IMR-90 (cell line): ENCODE measurements around the gene WAS. TPM values are rescaled to one million over a fixed set of nuclear protein-coding genes. Genes with fewer than 3 reads are reported as not detected.

Experiments used
- ATAC-seq: fragments of 200-7000 bp; cut with Tn5 transposase; 2 replicates; pipeline ENCODE4 v1.9.1; 2020; ENCODE audit warnings: low read depth, mild to moderate bottlenecking, moderate library complexity
- BruUV-seq: library from RNA; stranded (reverse); fragments of 400-500 nt; replicated peaks from 2 replicates; lab custom pipeline; 2021; lab: Mats Ljungman, UMichigan
- CTCF ChIA-PET: fragments of 300-600 bp; formaldehyde crosslinking; extraction: SDS; loops from one replicate; lab custom pipeline; 2021; ENCODE audit warnings: antibody characterized with exemption; lab: Yijun Ruan, JAX
- POLR2A ChIA-PET: fragments of 300-600 bp; sonication (Branson Sonifier 250); formaldehyde crosslinking; loops from one replicate; lab custom pipeline; 2022; ENCODE audit warnings: antibody characterized with exemption; ENCODE audit not compliant: unreplicated experiment; lab: Charles Lee
- DNase-seq: peaks from one replicate; pipeline ENCODE4 v3.0.0; 2013
- H2AFZ ChIP-seq: replicated peaks from 2 replicates; pipeline ENCODE3; 2013; ENCODE audit warnings: low read length, mild to moderate bottlenecking; ENCODE audit not compliant: poor library complexity
- H2AK5ac ChIP-seq: 2 replicates; pipeline ENCODE4 v1.6.1; 2013; ENCODE audit warnings: low read depth, low read length, inconsistent platforms
- H2AK9ac ChIP-seq: replicated peaks from 2 replicates; pipeline ENCODE3; 2013; ENCODE audit warnings: mild to moderate bottlenecking, low read depth, low read length, moderate library complexity; ENCODE audit not compliant: poor library complexity
- H2BK120ac ChIP-seq: 2 replicates; pipeline ENCODE4 v1.6.1; 2013; ENCODE audit warnings: low read depth, low read length, inconsistent platforms
- H2BK15ac ChIP-seq: 3 replicates; pipeline ENCODE4 v1.6.1; 2013; ENCODE audit warnings: low read depth, low read length, inconsistent platforms
- H2BK20ac ChIP-seq: 2 replicates; pipeline ENCODE4 v1.6.1; 2013; ENCODE audit warnings: low read depth, mild to moderate bottlenecking, inconsistent platforms, low read length, moderate library complexity
- H2BK5ac ChIP-seq: 2 replicates; pipeline ENCODE4 v1.6.1; 2013; ENCODE audit warnings: mild to moderate bottlenecking, low read depth, low read length, inconsistent platforms; ENCODE audit not compliant: poor library complexity, severe bottlenecking
- H3K14ac ChIP-seq: replicated peaks from 2 replicates; pipeline ENCODE4 v1.6.1; 2013; ENCODE audit warnings: low read depth, low read length, inconsistent platforms
- H3K18ac ChIP-seq: 2 replicates; pipeline ENCODE4 v1.6.1; 2013; ENCODE audit warnings: low read depth, low read length, control low read depth
- H3K23ac ChIP-seq: 2 replicates; pipeline ENCODE4 v1.6.1; 2013; ENCODE audit warnings: low read depth, low read length, inconsistent platforms
- H3K27ac ChIP-seq: 2 replicates; pipeline ENCODE4 v1.5.1; 2013; ENCODE audit warnings: mild to moderate bottlenecking, control low read depth, low read length; ENCODE audit not compliant: insufficient read depth
- H3K27me3 ChIP-seq: 2 replicates; pipeline ENCODE4 v1.6.1; 2013; ENCODE audit warnings: low read length; ENCODE audit not compliant: control insufficient read depth, insufficient read depth
- H3K36me3 ChIP-seq: 2 replicates; pipeline ENCODE4 v1.6.1; 2013; ENCODE audit warnings: low read length, mixed read lengths; ENCODE audit not compliant: control insufficient read depth, insufficient read depth
- H3K4ac ChIP-seq: 2 replicates; pipeline ENCODE4 v1.6.1; 2013; ENCODE audit warnings: low read depth, low read length, inconsistent platforms
- H3K4me1 ChIP-seq: 2 replicates; pipeline ENCODE4 v1.6.1; 2013; ENCODE audit warnings: low read length, mixed read lengths; ENCODE audit not compliant: control insufficient read depth, insufficient read depth
- H3K4me2 ChIP-seq: 2 replicates; pipeline ENCODE4 v1.6.1; 2013; ENCODE audit warnings: low read depth, mild to moderate bottlenecking, control low read depth, low read length, moderate library complexity
- H3K4me3 ChIP-seq: 2 replicates; pipeline ENCODE4 v1.5.1; 2013; ENCODE audit warnings: low read depth, mild to moderate bottlenecking, control low read depth, low read length, moderate library complexity; ENCODE audit not compliant: insufficient read depth
- H3K56ac ChIP-seq: 2 replicates; pipeline ENCODE4 v1.6.1; 2013; ENCODE audit warnings: low read length, inconsistent platforms; ENCODE audit not compliant: insufficient read depth; ENCODE audit errors: extremely low read depth
- H3K79me1 ChIP-seq, 2 experiments: 2 replicates each; pipeline ENCODE4 v1.6.1; 2013; ENCODE audit warnings: low read length in 2 of 2, inconsistent platforms in 1 of 2, low read depth in 1 of 2
- H3K9ac ChIP-seq: 2 replicates; pipeline ENCODE4 v1.6.1; 2013; ENCODE audit warnings: low read depth, low read length, control low read depth
- H3K9me1 ChIP-seq: 2 replicates; pipeline ENCODE4 v1.6.1; 2013; ENCODE audit warnings: low read length, inconsistent platforms; ENCODE audit not compliant: insufficient read depth
- H3K9me3 ChIP-seq: 2 replicates; pipeline ENCODE4 v1.6.1; 2013; ENCODE audit warnings: low read length; ENCODE audit not compliant: control insufficient read depth, insufficient read depth
- H4K20me1 ChIP-seq: 2 replicates; pipeline ENCODE4 v1.6.1; 2013; ENCODE audit warnings: low read length, inconsistent platforms; ENCODE audit not compliant: insufficient read depth
- H4K5ac ChIP-seq: 2 replicates; pipeline ENCODE4 v1.6.1; 2013; ENCODE audit warnings: mild to moderate bottlenecking, low read depth, low read length, control low read depth
- H4K8ac ChIP-seq, 2 experiments: 2 replicates each; pipeline ENCODE4 v1.6.1; 2013; ENCODE audit warnings: low read depth in 2 of 2, low read length in 2 of 2, control low read depth in 1 of 2, inconsistent platforms in 1 of 2
- H4K91ac ChIP-seq: 2 replicates; pipeline ENCODE4 v1.6.1; 2013; ENCODE audit warnings: low read depth, low read length, inconsistent platforms; ENCODE audit not compliant: insufficient read depth
- CEBPB ChIP-seq: IDR thresholded peaks from 2 replicates; pipeline ENCODE4 v1.6.1; 2012; ENCODE audit warnings: low read depth, low read length, improper control_type of control experiment
- CHD1 ChIP-seq: IDR thresholded peaks from 2 replicates; pipeline ENCODE4 v1.6.1; 2012; ENCODE audit warnings: low read depth, low read length, improper control_type of control experiment
- NFE2L2 ChIP-seq: fragments of 150-350 bp; IDR thresholded peaks from 2 replicates; pipeline ENCODE4 v1.6.1; 2016; ENCODE audit warnings: low read depth, mild to moderate bottlenecking, low read length
- POLR2A ChIP-seq: IDR thresholded peaks from 2 replicates; pipeline ENCODE4 v1.6.1; 2012; ENCODE audit warnings: mild to moderate bottlenecking, low read depth, low read length
- RFX5 ChIP-seq: IDR thresholded peaks from 2 replicates; pipeline ENCODE4 v1.8.0; 2012; ENCODE audit warnings: low read depth, mild to moderate bottlenecking, low read length, moderate library complexity
- WGBS, 2 experiments: methylation state at CpG; one replicate each; pipeline versions ENCODE4 v1.1.5 to v1.1.7; 2013; ENCODE audit warnings: missing lambda C conversion rate in 2 of 2; ENCODE audit not compliant: insufficient read length in 1 of 2; ENCODE audit errors: extremely low coverage in 2 of 2; 5-methylcytosine and 5-hydroxymethylcytosine counted together
- dilution Hi-C: fragments of 300-500 bp; cut with HindIII; formaldehyde crosslinking; loops from one replicate; pipeline ENCODE4 v1.14.3; 2018; ENCODE audit warnings: low sequenced_read_pairs; ENCODE audit not compliant: unreplicated experiment
- in situ Hi-C: fragments of 300-500 bp; cut with MboI; formaldehyde crosslinking; loops from 3 replicates; pipeline ENCODE4 v1.14.3; 2019; ENCODE audit warnings: low sequenced_read_pairs, inconsistent platforms, mixed read lengths
- intact Hi-C: fragments of 100-400 bp; cut with micrococcal nuclease; formaldehyde crosslinking; loops from 2 replicates; pipeline ENCODE4 v1.10.0; 2022
- polyA plus RNA-seq, 3 experiments: library from polyadenylated mRNA; depleted of rRNA; stranded (reverse); fragments of >200 nt; gene quantifications; 2 replicates each; pipeline ENCODE4 v1.2.3, GENCODE V29; 2012; ENCODE audit warnings: low replicate concordance in 1 of 3
- total RNA-seq: library from RNA; depleted of rRNA; stranded (reverse); fragments of >200 nt; gene quantifications from 2 replicates; pipeline ENCODE4 v1.2.3, GENCODE V29; 2012

WAS gene
- total and polyA plus RNA-seq, 2 of the 4 experiments (the other 2 are of a cell fraction): 0.14 TPM; not detected in 1

- no peak overlapping the region for H3K4me3 ChIP-seq
- DNase-seq (peak; percentile 4), ATAC-seq (no peak)
- no peak overlapping the region for H3K56ac ChIP-seq
- no peak overlapping the region for H2AK9ac ChIP-seq
- H4K91ac ChIP-seq: no peak overlapping the region
- H3K9ac ChIP-seq: no peak overlapping the region
- no peak overlapping the region for H3K4me2 ChIP-seq
- no peak overlapping the region for H2BK120ac ChIP-seq
- no TSS peak for BruUV-seq
- H3K14ac ChIP-seq: no peak overlapping the region
- POLR2A ChIA-PET: no interaction called here
- no peak overlapping the region for H2BK15ac ChIP-seq
- no peak overlapping the region for H4K5ac ChIP-seq
- no peaks in the 10 kb centered on the region for H3K9me1 ChIP-seq
- H2BK20ac ChIP-seq: no peak overlapping the region
- H3K27me3 ChIP-seq: peaks cover 4% of the 10 kb centered on the region
- TF ChIP-seq POLR2A (no peak), CHD1 (no peak), CEBPB (no peak), RFX5 (no peak), NFE2L2 (no peak)
- H2BK5ac ChIP-seq: no peak overlapping the region
- dilution Hi-C loops (no loop called here), intact Hi-C loops (no loop called here), in situ Hi-C loops (no loop called here)
- no peak overlapping the region for H4K8ac ChIP-seq
- no peaks in the 10 kb centered on the region for H4K20me1 ChIP-seq
- H2AK5ac ChIP-seq: no peak overlapping the region
- CTCF ChIA-PET: no interaction called here
- no peaks in the 10 kb centered on the region for H3K36me3 ChIP-seq
- no CpG with 5 or more reads among the region's 4 CpGs for WGBS, 2 experiments
- H3K4ac ChIP-seq: no peak overlapping the region
- no peak overlapping the region for H3K27ac ChIP-seq
- no peak overlapping the region for H2AFZ ChIP-seq
- H3K9me3 ChIP-seq: no peaks in the 10 kb centered on the region
- no peaks in the 10 kb centered on the region for H3K79me1 ChIP-seq
- H3K4me1 ChIP-seq: 0 out of 2 replicates have a peak, but pooled peaks cover 2% of the 10 kb centered on the region
- no peak overlapping the region for H3K18ac ChIP-seq
- H3K23ac ChIP-seq: no peak overlapping the region
These were observed 32.4 kb downstream of the WAS start for GRCh38 chrX:48715876-48716502.
